A673 (cell line): ENCODE measurements around the gene AIM2. TPM values are rescaled to one million over a fixed set of nuclear protein-coding genes. Genes with fewer than 3 reads are reported as not detected.
"Not testable (repeated sequence)": the region's sequence is repeated elsewhere in the genome, so short reads cannot be mapped to it uniquely, and the experiment has no call there.

Experiments used
- BruUV-seq: library from RNA; stranded (reverse); fragments of 400-500 nt; replicated peaks from 2 replicates; lab custom pipeline; 2021; lab: Mats Ljungman, UMichigan
- CTCF ChIA-PET: fragments of 300-600 bp; sonication (Branson Sonifier 250); formaldehyde crosslinking; loops from one replicate; lab custom pipeline; 2022; ENCODE audit warnings: antibody characterized with exemption; lab: Charles Lee
- POLR2A ChIA-PET: fragments of 300-600 bp; sonication (Branson Sonifier 250); formaldehyde crosslinking; loops from one replicate; lab custom pipeline; 2022; ENCODE audit warnings: antibody characterized with exemption; ENCODE audit not compliant: low non-redundant PET; lab: Charles Lee
- DNase-seq: peaks from one replicate; pipeline ENCODE4 v3.0.0-alpha.2; 2015; ENCODE audit warnings: low spot score
- H3K27ac ChIP-seq: fragments of 200-600 bp; sonication (generic); 2 replicates; pipeline ENCODE4 v1.5.1; 2016; ENCODE audit warnings: mixed run types, low read depth, mild to moderate bottlenecking, mixed read lengths, antibody characterized with exemption, low read length; ENCODE audit not compliant: poor library complexity, severe bottlenecking
- H3K27me3 ChIP-seq: fragments of 200-600 bp; sonication (generic); replicated peaks from 2 replicates; pipeline ENCODE4 v1.6.1; 2017; ENCODE audit warnings: mixed run types, low read depth, mild to moderate bottlenecking, mixed read lengths, antibody characterized with exemption, low read length; ENCODE audit not compliant: insufficient read depth, poor library complexity
- H3K36me3 ChIP-seq: fragments of 200-600 bp; sonication (generic); 2 replicates; pipeline ENCODE4 v1.6.1; 2016; ENCODE audit warnings: mixed run types, mild to moderate bottlenecking, mixed read lengths, antibody characterized with exemption, low read length; ENCODE audit not compliant: insufficient read depth, poor library complexity, severe bottlenecking
- H3K4me1 ChIP-seq: fragments of 200-600 bp; sonication (generic); 2 replicates; pipeline ENCODE4 v1.6.1; 2017; ENCODE audit warnings: mixed run types, mild to moderate bottlenecking, mixed read lengths, antibody characterized with exemption, low read length; ENCODE audit not compliant: insufficient read depth, poor library complexity, severe bottlenecking
- H3K4me3 ChIP-seq: fragments of 200-600 bp; sonication (generic); 2 replicates; pipeline ENCODE4 v1.5.1; 2016; ENCODE audit warnings: low read depth, mixed run types, mild to moderate bottlenecking, mixed read lengths, low read length; ENCODE audit not compliant: poor library complexity, severe bottlenecking
- H3K9me3 ChIP-seq: fragments of 200-600 bp; sonication (generic); 2 replicates; pipeline ENCODE4 v1.6.1; 2016; ENCODE audit warnings: mixed run types, low read depth, mild to moderate bottlenecking, mixed read lengths, antibody characterized with exemption, low read length; ENCODE audit not compliant: poor library complexity, severe bottlenecking
- CTCF ChIP-seq: fragments of 300-800, 200-600 bp; sonication (generic); conservative IDR thresholded peaks from 2 replicates; pipeline ENCODE4 v1.5.1; 2017; ENCODE audit warnings: low read depth, mild to moderate bottlenecking, antibody characterized with exemption, low read length, moderate library complexity, mixed read lengths
- EZH2 ChIP-seq: fragments of 200-600 bp; sonication (generic); IDR thresholded peaks from 2 replicates; pipeline ENCODE4 v1.6.1; 2017; ENCODE audit warnings: borderline replicate concordance, low read depth, mild to moderate bottlenecking, mixed read lengths, antibody characterized with exemption, low read length; ENCODE audit not compliant: poor library complexity, severe bottlenecking
- intact Hi-C: fragments of 100-400 bp; cut with micrococcal nuclease; formaldehyde crosslinking; loops from one replicate; pipeline ENCODE4 v1.10.0; 2022; ENCODE audit not compliant: unreplicated experiment
- total RNA-seq: library from RNA; stranded (reverse); gene quantifications from 2 replicates; pipeline ENCODE4 v1.2.3, GENCODE V29; 2021

The AIM2 gene
- total RNA-seq, 1 experiment from 2014 or later = not detected

GRCh38 chr1:159121526-159121925, 45.0 kb upstream of the AIM2 start:
- Histone ChIP-seq H3K4me1 (no peaks in the 10 kb centered on the region), H3K9me3 (no peaks in the 10 kb centered on the region), H3K27me3 (peaks cover 57% of the 10 kb centered on the region), H3K27ac (no peak overlapping the region), H3K4me3 (no peak overlapping the region), H3K36me3 (no peaks in the 10 kb centered on the region)
- intact Hi-C loops = no loop called here
- TF ChIP-seq CTCF (no peak), EZH2 (no peak)
- no TSS peak for BruUV-seq
- ChIA-PET POLR2A (no interaction called here), CTCF (no interaction called here)
- no peak for DNase-seq

- no TSS peak for BruUV-seq
- no peak for DNase-seq
- H3K4me1 ChIP-seq = no peaks in the 10 kb centered on the region
- H3K9me3 ChIP-seq = no peaks in the 10 kb centered on the region
- no peak overlapping the region for H3K27ac ChIP-seq
- H3K27me3 ChIP-seq = peaks cover 57% of the 10 kb centered on the region
- ChIA-PET CTCF (no interaction called here), POLR2A (no interaction called here)
- TF ChIP-seq CTCF = no peak
- no peak for TF ChIP-seq EZH2
- H3K36me3 ChIP-seq = no peaks in the 10 kb centered on the region
- no peak overlapping the region for H3K4me3 ChIP-seq
- intact Hi-C loops = no loop called here
Observed at GRCh38 chr1:159120317-159120716, 43.8 kb upstream of the AIM2 start.

GRCh38 chr1:159113596-159114433, 37.2 kb upstream of the AIM2 start:
- Histone ChIP-seq H3K27me3 (peaks cover 26% of the 10 kb centered on the region), H3K9me3 (no peaks in the 10 kb centered on the region), H3K4me3 (no peak overlapping the region), H3K36me3 (no peaks in the 10 kb centered on the region), H3K27ac (no peak overlapping the region), H3K4me1 (no peaks in the 10 kb centered on the region)
- intact Hi-C loops = no loop called here
- DNase-seq = no peak
- POLR2A ChIA-PET = no interaction called here
- CTCF ChIA-PET = no interaction called here
- TF ChIP-seq EZH2 = no peak
- TF ChIP-seq CTCF = no peak
- no TSS peak for BruUV-seq

- CTCF ChIA-PET, intact Hi-C loops, H3K4me1 ChIP-seq, POLR2A ChIA-PET, H3K27ac ChIP-seq, BruUV-seq, H3K4me3 ChIP-seq, H3K36me3 ChIP-seq, DNase-seq, H3K9me3 ChIP-seq: not testable (repeated sequence)
- H3K27me3 ChIP-seq = peaks cover 28% of the 10 kb centered on the region
Observed at GRCh38 chr1:159103021-159103420, 26.5 kb upstream of the AIM2 start.
